HT-29 (cell line): ENCODE results near the gene NIPAL4. TPM values are rescaled to one million over a fixed set of nuclear protein-coding genes. Genes with fewer than 3 reads are reported as not detected.
"Not testable (repeated sequence)": the region's sequence is repeated elsewhere in the genome, so short reads cannot be mapped to it uniquely, and the experiment has no call there.

Source experiments
- DNase-seq: peaks from one replicate; pipeline ENCODE4 v3.0.0-alpha.2; 2015; ENCODE audit warnings: low spot score
- total RNA-seq: library from RNA; depleted of rRNA; stranded (reverse); fragments of >200 nt; shearing (Covaris generic); gene quantifications from 2 replicates; pipeline ENCODE4 v1.2.3, GENCODE V29; 2014

Gene NIPAL4
- total RNA-seq, 1 experiment from 2014 or later = 0.03 TPM

DNA sequence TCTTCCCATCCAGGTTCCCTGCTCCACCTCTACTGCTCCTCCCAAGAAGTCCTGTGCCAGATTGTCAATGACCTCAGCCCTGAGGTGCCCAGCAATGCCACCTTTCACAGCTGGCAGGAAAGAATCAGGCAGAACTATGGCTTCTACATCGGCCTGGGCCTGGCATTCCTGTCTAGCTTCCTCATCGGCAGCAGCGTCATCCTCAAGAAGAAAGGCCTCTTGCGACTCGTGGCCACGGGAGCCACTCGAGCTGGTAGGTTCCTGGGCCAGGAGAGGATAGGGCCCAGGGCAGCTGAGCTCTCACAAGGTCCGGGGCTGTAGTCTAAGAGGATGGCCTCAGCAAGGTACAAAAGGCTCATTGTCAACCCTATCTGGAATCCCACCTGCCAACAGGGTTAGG is 3.1 kb downstream of the NIPAL4 start:
- DNase-seq = no peak

DNA sequence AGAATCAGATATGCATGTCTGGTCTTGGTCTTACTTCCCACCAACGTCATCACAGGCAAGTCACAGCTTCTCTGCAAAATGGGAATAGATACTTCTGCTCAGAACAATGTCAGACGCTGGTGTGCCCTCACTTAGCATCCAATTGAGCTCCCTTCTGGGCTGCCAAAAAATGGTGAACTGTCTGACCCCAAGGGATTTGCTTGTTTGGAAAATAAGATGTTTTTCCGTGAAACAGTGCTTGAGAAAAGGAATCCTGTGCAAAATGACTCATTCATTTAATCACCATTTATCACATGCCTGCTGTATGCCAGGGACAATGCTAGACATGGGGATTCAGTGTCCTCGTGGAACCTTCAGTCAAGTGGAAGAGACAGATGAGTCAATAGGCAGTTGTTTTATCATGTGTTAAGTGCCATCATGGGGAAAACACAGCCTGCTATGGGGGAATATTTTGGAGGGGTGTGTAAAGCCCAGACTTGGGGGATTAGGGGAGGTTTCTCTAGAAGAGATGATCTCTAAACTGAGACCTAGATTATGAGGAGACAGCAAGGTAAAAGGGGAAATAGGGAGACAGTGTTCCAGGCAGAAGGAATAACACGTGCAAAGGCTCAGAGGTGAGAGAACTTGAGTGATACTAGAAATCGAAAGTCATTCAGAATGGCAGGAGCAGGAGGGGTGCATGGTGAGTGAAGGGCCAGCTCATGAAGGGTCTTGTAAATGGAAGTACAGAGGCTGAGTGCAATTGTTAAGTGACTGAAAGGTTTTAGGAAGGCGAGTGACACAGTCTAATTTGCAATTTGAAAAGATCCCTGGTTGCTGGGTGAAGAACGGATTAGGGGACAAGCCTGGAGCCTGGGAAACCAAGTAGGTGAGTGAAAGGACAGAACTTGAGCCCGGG is 3.9 kb downstream of the NIPAL4 start:
- DNase-seq = no peak

DNA sequence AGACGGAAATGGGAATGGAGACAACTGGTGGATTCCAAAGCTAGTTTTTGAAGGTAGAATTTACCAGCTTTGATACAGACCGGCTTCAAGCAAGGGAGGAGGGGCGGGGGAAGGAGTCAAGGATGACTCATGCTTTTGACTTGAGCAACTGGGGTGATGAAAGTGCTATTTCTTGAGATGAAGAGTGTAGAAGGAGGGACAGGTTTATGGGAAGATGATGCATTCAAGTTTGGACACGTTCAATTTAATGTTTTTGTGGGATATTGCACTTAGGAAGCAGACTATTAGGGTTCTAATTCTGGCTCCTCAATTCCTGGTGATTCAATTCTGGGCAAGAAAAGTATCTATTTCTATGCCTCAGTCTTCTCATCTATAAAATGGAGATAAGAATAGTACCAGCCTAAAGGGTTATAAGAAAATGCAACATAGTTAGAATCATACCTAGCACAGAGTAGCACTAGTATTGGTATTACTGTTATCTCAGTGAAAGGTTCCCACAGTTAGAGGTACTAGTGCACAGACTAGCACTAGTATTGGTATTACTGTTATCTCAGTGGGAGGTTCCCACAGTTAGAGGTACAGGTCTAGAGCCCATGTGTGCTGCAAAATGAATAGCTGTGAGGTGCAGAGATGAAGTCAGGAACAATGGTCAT is 4.6 kb downstream of the NIPAL4 start:
- DNase-seq = peak; percentile 65

DNA sequence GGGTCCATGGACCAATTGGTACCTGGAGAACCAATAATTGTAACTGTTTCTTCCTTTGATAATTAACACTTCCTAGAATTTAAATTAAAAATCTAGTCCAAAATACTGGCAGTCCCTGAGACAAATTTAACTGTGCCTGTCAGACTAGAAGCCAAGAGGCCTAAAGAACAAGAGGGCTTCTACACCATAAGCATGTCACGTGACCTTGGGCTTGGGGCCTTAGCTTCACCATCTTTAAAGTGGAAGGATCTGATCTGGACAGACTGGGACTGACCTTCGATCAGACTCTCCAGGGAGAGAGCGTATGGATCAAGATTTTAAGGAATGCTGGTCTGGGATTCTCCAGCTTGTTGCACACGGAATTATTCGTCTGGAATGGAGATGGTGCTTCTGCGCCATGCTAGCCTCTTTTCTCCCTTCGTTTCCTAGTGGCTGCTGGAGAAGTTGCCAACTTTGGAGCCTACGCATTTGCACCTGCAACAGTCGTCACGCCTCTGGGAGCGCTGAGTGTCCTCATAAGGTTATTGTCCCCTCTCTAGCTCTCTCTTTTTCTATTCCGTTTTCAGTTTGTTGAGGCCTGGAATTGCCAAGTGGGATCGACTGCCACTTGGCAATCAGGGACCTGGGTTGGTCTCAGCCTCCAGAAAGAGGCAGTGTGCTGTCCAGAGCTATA is 8.4 kb downstream of the NIPAL4 start:
- DNase-seq = no peak

DNA sequence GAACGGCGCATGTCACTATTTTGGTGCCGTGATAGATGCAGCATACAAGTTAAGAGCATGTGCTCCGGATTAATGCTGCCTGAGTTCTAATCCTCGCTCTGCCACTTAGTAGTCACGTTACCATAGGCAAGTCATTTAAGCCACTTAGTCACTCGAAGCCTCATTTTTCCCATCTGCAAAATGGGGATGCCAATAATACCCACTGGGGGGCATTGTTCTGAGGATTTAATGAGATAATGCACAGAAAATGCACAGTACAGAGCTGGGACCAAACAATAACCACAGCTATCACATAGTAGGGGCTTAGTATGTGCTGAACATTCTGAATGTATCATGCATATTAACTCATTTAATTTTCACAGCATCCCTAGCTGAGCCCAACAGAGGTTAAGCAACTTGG is 9.1 kb downstream of the NIPAL4 start:
- no peak for DNase-seq

DNA sequence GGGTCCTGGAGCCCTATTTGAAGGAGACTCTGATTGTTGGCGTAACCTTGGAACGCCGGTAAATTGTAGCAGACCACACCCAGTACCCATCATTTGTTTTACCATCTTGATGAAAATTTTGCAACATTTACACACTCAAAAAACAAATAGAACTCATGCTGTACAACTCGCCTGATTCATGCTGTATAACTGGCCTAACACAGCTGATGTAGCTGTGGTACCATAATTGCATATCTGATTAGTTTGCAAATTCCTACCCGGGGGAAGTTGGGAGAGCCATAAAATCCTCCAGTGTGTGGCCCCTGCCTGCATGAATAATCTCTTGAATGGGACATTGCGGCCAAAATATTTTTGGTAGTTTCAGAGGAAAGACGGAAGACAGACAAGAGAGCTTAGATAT is 9.7 kb downstream of the NIPAL4 start:
- no peak for DNase-seq

DNA sequence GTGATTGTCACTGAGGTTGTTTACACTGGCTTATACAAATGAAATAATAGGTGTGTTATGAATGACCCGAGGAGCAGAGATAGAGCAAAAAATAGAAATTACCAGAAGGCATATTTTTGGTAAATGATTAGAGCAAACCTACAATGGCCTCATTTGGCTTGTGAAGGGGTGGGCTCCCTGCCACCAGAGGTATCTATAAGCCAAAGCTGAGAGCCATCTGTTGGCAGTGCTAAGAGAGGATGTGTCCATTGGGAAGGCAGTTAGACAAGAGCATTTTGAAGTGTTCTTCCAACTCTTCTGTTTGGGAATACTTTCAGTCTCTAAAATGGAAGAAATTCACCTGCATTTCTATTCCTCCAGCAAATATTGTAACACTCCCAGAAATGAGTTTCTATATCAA is 10.6 kb downstream of the NIPAL4 start:
- DNase-seq = no peak

DNA sequence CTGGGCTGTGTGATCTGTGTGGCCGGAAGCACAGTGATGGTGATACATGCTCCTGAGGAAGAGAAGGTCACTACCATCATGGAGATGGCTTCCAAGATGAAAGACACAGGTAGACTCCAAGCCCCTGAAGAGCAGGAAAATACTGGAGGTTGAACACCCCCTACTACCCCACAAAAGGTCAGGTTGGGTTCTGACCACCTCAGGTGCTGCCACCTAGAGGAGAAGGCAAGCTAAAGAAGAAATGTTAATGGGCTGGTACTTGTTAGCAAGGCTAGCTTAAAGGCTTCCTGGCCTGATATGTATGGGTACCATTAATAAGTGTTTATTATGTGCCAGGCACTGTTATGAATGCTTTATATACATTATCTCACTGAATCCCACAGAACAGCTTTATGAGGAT is 11.7 kb downstream of the NIPAL4 start:
- peak; percentile 61 for DNase-seq

DNA sequence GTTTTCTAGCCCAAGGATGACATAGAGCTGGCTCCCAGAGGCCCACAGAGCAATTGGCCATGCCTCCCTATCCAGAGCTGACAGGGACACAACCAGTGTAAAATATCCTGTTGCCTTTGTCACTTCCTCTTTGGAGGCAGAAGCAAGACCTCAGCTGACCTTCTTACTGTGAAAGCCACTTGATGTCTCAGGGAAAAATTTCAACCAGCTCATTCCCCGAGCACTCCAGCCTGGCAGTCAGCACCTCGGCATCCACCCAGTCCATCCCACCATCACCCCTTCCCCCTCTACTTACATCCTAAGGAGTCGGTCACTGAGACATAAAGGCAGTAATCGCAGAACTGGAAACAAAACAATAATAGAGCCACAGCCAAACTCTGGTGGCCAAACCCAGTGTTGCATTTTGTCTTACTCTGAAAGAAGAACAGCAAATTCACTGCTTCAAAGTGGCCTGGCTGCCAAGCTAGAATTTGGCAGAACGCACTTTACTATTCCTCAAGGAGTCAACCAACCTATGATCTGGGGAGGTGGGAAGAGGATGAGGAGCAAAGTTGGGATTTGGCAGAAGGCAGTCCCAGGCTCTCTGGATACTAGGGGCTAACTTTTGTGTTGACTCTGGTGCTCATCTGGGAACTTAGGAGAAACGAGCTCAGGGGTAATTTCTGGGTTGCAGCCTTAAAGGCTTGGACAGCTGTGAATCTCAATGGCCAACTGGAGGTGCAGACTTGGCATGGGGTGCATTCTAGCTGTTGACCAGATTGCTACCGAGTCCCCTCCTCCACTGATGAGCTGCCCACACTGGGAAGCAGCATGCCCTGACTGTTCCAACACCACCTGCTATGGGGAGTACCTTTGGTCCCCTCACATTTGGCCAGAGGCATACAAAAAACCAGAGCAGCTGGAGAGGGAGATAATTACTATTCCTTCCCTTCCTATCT is 13.6 kb downstream of the NIPAL4 start:
- no peak for DNase-seq

DNA sequence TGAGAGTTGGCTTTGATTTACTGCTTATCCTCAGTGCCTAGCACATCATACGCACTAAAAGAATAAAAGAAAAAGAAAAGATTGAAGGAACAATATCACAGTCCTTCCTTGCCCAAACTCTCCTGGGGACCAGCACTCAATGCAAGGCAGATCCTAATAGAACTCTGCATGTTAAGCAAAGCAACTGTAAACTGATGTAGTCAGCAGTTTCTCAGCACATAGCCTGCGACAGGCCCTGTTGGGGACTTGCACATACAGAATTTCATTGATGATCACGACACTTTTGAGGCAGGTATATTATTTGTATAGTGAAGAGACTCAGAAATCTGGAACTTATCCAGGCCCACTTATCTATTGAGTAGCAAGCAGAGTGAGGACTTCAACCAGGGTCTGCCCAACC is 15.4 kb downstream of the NIPAL4 start:
- no peak for DNase-seq

DNA sequence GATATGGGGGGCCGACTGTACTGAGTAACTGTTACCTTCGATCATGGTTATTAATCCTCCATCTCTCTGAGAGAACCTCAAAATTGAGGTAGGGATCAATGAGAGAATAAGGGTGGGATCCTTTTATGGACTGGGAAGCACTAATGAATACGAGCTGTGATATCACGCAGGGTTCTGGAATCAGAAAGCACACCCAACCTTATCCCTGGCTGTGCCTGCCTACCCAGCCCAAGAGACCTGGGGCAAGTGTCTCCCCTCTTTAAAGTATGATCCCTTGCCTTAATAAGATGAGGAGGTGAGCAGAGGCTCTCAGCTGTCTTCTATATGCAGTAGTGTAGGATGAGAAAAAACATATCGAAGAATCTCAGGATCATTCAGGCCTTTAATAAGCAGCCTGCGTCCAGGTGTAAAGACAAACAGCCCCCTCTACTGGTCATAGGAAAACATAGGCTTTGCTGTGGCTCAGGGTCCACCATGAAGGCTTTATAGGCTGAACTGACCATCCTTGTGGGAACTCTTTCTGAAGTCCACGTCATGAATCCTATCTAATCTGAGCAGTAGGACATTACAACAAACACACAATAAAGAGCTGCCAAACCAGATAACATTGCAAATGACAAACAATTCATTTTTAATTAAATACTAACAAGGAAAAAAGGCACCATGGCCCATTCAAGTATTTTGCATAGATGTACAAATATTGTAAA is 16.8 kb downstream of the NIPAL4 start:
- DNase-seq = peak; percentile 89

DNA sequence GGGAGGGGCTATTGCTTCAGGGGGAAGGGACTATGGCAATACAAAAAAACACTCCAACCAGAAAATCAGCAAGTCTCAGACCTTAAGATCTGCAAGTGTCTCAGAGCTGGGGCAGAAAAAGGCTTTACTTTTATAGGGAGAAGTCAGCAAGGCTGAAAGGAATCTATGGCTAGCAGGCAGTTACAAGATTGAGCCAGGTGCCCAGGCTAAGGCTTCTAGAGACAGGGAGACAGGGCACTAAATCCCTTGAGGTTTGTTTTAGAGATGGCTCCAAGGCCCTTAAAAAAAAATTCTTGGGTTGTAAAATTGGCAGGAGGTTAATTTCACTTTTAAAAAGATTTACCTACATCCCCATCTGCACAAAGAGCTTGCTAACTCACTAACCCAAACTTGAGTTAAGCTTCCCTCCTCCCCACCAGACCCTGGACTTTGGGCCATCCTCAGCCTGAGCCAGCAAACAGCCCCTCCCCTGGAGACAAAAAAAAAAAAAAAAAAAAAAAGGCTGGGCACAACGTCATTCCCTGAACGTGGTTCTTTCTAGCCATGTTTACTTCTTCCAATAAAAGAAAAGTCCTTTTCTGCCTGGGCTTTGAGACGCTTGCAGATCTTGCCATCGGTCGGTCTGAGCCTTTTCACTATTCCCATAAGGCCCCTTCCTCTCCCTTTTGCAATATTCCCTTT is 17.9 kb downstream of the NIPAL4 start:
- no peak for DNase-seq

DNA sequence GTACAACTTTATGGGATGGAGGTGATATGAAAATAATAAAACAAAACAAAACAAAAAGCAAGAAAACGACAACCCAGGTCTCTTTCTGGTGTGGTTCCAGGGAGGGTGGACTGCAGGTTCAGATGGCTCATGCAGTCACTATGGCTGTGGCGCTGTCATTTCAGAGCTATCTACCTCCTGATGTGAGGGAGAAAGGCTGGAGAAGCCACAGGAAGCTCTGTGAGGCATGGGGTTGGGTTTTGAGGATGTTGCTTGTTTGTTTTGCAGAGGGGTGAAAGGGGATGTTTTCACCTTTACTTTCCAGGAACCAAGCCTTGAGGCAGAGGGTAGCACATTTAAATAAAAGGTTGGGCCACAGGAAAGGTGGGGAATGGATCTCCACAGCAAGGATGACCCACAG is 18.7 kb downstream of the NIPAL4 start:
- no peak for DNase-seq

DNA sequence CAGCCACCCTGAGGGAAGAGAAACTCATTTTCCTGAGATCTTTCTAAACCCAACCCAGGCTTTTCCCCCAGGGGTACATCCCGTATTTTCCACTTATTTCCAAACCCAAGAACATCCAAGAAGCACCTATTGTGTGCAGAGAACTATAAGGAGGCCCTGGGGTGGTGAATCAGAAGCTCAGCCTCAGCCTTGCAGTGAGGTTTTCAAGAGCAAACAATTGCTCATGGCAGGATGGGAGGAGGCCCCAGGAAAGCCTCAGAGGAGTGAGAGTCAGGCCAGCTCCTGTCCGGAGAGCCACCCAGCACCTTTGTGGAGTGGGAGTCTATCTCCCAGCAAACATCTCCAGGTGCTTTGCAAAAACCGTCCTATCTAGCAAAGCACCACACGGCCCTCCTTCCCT is 19.2 kb downstream of the NIPAL4 start:
- DNase-seq = peak; percentile 23

DNA sequence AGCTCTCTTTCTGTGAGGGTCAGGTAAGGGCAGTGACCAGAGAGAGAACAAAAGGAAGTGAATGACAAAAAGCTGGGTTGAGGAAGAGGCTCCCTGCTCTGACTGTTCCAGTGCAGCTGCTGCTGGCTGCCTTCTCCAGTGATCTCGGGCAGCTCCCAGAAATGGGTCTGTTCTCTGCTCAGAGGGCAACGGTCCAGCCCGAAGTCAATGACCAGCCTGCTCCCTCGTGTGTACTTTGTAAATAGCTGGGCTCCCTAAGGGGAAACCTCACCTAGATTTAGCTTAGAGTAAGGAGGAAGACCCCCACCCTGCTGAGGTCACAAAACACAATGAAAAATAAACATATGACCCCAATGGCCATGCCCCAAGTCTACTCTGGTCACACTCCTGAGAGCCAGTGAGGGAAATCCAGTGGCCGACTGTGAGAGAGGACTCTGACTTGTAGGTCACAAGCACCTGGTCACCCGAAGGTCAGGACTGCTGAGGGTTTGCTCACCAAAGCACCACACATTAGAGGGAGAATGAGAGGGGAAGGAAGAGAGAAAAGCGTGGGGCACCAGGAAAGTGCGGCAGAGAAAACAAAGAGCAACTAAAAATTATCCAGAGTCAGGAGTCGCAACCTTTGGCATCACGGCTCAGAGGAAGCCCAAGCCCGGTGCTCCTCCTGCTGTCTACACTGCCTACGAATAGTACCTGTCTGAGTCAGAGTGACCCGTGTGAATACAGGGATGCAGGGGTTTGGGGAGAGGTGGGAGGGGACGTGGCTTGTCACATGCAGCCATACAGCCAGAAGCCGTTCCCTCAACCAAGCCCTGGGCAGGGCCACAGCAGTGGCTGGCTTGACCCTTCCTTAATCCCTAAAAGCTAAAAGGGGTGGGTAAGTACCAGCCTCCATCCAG is 19.8 kb downstream of the NIPAL4 start:
- no peak for DNase-seq

DNA sequence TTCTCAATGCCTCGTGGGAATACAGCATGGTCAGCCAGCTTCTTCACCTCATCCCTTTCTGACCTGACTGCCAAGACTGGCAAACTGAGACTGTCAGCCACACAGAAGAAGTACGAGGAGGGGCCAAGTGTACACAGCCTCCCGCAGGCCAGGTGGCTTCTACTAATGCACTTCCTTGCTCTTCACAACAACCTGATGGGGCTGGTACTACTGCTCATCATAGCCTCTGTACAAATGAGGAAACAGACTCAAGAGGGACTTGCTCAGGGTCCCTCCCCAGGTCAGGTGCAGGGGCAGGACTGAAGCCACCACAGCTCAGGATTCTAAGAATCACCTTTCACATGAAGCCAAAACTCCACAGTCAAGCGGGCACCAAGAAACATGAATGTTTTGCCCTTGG is 21.3 kb downstream of the NIPAL4 start:
- no peak for DNase-seq

DNA sequence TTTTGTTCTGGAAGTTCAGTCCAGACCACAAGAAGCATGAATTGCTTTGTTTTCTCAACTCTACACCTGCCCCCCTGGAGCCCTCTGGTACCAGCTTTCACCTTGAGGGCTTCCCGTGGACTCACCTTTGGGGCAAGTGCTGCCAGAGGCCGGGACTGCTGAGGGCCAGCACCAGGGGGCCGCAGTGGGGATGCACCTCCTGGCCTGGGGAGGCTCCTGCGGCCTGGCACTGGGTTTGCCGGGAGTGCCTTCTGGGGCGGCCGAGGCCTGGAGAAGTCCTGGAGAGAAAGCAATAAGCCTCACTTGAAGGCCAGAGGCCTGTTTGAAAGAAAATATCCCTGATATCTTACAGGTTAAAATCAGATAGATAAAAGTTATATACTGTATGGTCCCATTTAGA is 21.7 kb downstream of the NIPAL4 start:
- no peak for DNase-seq

DNA sequence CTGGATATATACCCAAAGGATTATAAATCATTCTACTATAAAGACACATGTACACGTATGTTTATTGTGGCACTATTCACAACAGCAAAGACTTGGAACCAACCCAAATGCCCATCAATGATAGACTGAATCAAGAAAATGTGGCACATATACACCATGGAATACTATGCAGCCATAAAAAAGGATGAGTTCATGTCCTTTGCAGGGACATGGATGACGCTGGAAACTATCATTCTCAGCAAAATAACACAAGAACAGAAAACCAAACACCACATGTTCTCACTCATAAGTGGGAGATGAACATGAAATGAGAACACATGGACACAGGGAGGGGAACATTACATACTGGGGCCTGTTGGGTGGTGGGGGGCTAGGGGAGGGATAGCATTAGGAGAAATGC is 22.7 kb downstream of the NIPAL4 start:
- not testable (repeated sequence) for DNase-seq

DNA sequence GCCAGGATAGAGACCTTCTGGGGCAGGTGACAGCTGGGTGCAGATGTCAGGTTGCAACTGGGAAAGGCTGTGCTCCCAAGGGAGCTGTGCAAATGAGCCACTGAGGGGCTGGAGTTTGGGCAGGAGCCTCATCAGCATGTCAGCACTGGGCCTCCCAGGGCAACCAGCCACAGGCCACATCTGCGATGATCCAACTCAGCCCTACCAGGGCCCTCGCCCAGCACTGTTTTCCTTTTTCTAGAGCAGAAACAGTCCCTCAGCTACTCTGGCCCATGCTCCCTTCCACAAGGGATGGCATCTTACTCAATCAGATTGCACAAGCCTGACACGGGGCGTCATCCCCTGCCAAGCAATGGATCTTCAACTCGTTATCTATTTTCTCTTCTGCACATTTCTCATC is 24.8 kb downstream of the NIPAL4 start:
- no peak for DNase-seq
